HG02571 (cell line): Measurements from ENCODE around the gene KIAA0753.
"Not testable (repeated sequence)": the region's sequence is repeated elsewhere in the genome, so short reads cannot be mapped to it uniquely, and the experiment has no call there.

Source experiments
- ATAC-seq: cut with Tn5 transposase; IDR thresholded peaks from one replicate; pipeline ENCODE4 v1.9.1; 2021; ENCODE audit warnings: mild to moderate bottlenecking, moderate library complexity; ENCODE audit not compliant: unreplicated experiment

Gene KIAA0753

DNA sequence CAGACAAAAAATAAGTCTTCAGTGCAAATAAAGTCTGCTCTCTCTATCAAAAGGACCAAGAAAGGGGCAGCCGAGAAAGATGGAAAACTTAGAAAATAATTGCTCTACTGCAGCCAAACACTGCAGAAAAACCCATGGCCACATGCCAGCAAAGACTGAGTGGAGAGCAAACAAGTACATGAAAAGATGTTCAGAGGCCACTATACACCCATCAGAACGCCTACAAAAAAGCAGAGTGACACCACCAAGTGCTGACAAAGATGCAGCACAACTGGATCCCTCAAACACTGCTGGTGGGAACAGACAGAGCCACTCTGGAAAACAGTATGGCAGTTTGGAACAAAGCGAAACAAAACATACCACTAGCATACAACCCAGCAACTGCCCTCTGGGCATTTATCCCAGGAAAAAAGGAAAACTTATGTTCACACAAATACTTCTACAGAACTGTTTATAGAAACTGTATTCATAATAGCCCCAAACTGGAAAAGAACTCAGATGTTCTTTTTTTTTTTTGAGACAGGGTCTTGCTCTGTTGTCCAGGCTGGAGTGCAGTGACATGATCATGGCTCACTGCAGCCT is 36.7 kb downstream of the KIAA0753 start:
- no peak for ATAC-seq

DNA sequence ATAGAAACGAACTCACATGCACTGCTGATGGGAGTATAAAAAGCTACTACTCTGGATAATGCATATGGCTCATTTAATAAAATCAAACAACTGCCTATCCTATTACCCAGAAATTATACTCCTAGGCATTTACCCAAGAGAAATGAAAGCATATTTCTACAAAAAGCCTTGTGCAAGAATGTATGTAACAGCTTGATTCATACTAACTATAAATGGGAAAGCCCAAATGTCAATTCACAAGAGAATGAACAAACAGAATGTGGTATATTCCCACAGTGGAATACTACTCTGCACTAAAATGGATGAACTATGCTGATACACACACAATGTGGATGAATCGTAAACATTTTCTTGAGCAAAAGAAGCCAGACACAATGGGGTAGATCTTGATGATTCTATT is 38.4 kb downstream of the KIAA0753 start:
- ATAC-seq, result no peak

DNA sequence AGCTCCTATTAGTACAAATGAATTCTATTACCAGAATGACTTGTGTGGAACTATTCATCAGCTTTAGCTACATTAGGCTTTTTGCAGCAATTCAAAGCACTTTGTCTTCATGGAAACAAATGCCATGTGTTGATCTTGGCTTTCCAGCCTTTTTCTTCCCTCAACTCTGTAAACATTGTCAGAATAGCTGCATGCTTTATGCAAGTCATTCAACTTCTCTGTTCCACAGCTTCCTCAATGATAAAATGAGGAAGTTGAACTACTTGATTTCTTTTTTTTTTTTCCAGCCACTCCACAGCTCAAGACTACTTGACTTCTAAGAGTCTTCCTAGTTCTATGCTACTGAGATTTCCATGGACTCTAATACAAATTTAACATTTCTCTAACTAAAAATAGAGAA is 41.1 kb downstream of the KIAA0753 start:
- no peak for ATAC-seq

DNA sequence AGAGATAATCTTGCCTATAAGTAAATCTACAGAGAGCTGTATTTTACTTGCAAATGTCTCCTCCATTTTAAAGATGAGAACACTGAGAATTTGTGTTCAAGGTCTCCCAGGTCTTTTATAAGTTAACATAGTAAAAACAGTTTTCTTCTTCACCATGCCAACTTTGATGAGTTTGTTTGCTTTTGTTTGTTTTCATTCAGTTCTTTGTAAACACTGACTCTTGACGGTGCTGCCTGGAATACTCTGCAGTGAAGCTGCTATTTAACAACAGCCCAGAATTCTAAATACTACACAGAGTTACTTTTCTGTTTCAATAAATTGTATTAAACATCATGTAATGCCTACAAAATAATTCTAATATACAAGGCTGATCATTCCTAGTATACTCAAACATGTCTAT is 42.8 kb downstream of the KIAA0753 start:
- no peak for ATAC-seq

DNA sequence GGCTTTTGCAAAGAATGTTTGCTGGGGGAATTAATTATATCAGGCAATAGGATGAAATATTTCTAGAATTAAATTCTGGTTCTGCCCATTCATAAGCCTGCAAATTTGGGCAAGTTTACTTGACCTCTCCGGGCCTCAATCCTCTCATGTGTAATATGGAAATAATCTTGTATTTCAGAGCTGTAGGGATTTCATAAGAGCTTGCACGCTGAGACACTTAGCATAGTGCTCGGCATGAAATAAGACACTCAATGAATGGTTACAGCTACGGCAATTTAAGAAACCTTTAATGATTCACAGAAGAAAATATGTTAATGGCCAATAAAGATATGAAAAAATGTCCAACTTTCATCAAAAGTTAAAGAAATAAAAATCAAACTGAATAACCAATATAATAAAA is 43.6 kb downstream of the KIAA0753 start:
- no peak for ATAC-seq

DNA sequence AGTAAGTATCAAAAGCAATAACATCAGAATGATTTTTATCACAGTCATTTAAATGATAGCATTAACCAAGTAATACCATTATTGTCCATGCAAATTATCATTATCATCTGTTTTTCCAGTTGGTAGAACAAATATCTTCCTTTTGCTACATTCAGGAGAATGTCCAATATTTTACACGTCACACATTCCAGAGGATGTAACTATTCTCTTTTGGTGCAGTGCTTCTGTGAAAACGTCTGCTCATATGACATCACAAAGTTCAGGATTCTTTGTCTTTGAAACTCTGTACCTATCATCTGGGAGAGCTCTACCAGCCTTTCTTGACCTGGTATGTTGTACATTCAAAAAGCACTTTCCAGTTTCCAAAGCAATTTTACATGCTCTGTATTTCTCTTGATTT is 44.0 kb downstream of the KIAA0753 start:
- no peak for ATAC-seq

DNA sequence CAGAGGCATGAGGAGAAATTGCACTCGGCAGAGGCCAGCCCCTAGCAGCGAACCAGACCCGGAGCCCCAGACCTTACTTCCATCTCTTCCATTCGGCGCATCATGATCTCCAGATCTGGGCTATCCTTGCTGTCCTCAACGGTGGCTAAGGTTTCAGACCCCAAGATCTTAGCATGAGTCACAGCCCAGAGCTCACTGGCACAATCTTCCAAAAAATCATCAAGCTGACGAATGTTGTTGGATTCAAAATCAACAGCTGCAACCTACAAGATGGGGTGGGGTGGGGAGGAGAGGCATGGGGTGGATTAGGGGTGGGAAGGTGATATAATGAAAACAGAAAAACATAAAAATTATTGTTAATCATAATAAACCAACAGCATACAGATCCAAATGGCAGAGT is 44.4 kb downstream of the KIAA0753 start:
- no peak for ATAC-seq

DNA sequence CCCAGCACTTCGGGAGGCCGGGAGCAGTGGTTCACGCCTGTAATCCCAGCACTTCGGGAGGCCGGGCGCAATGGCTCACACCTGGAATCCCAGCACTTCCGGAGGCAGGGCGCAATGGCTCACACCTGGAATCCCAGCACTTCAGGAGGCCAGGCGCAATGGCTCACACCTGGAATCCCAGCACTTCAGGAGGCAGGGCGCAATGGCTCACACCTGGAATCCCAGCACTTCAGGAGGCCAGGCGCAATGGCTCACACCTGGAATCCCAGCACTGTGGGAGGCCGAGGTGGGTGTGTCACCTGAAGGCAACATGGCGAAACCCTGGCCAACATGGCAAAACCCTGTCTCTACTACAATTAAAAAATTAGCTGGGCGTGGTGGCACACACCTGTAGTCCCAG is 47.1 kb downstream of the KIAA0753 start:
- ATAC-seq, result not testable (repeated sequence)

DNA sequence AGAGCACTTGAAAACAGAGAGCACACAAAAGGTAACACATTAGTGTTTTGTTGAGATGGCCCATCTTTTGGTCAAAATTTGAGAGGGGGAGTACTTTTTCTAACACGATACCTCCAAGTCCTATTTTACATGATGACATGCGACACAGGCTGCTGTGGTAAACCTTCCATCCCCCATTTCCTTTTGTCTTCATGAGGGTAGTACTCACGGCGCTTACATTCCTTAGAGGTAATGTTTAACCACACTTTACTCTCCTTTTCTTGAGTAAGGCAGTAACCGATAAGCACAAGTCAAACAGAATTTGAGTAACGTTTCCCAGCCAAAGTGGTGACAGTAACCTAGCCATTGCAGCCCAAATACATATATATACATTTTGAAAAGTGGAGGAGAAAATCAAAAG is 48.3 kb downstream of the KIAA0753 start:
- no peak for ATAC-seq

DNA sequence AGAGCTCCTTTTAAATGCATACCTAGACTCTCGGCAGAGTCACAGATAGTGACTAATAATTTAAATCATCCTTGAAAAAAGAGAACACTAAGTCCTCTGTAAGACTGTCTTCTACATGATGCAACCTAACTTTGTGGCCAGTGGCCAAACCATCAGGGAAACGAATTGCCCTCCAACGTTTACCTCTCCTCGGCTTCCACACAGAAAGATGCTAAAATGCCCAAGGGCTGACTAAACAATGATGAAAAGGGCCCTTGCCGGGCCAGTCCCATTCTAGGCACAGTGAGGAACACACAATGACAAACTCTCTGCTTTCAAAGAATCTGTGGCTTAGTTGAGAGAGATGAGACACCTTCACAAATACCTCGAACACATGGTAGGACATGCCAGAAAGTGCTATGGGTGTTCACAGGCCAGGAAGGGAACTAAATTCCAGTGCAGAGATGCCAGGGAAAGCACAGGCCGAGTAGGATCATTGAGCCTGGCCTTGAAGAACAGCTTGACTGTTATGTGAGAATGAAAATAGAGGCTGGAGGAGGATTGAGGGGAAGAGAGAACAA is 48.8 kb downstream of the KIAA0753 start:
- ATAC-seq, result no peak

DNA sequence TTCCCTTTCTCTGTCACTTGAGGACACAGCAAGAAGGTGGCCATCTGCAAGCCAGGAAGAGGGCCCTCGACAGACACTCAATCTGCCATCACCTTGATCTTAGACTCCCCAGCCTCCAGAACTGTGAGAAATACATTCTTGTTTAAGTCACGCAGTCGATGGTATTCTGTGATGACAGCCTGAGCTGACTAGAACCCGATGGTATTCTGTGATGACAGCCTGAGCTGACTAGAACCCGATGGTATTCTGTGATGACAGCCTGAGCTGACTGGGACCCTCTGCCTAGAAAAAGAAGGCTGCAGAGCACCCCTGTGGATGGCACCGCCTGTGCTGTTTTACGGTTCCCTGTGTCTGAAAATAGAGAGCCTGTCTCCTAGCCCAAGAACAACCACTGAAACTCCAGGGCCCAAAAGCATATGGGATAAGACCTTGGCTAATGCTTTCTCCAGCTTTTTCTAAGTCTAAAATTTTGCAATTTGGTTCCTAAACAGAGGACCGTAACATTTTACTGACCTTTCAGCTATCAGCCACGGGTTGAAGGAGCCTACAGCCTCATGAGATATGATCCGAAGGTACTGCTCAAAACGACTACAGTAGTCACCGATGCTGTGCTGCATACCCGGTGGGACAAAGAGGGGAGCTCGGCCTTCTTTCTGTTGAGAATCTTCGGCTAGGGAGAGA is 51.1 kb downstream of the KIAA0753 start:
- no peak for ATAC-seq

DNA sequence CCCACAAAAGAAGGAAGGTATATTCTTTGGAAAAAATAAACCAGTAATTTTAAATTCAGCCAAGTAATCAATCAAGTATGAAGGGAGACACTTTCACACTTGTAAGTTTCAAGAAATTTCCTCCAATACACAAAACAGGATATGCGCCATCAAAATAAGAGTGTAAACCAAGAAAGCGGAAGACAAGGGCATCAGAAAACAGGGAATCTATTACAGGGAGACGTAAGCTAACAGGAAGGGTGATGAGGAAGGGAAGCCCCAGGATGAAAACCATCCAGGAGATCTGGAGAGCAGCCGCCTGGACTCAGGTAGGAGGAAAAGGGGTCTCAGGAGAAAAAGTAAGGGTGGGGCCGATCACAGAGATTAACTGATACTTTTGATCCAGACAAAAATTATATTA is 52.3 kb downstream of the KIAA0753 start:
- ATAC-seq, result no peak

DNA sequence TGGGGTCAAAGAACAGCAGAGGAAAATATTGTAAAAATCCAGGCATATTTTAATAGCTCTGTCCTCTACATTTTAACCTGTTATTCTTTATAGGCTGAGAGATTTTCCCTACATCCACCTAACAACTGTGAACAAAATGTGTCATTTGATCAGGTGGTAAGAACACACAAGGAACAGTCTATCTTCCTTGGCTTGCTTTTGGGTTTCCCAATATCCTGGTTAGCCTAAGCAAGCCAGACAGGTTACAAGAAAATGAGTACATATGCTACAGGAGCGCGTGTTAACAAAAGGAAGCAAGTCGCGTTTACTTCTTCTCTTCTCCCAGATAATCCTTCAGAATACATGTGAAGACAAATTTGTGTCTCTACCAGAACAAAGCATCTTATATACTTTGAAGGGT is 53.2 kb downstream of the KIAA0753 start:
- no peak for ATAC-seq

DNA sequence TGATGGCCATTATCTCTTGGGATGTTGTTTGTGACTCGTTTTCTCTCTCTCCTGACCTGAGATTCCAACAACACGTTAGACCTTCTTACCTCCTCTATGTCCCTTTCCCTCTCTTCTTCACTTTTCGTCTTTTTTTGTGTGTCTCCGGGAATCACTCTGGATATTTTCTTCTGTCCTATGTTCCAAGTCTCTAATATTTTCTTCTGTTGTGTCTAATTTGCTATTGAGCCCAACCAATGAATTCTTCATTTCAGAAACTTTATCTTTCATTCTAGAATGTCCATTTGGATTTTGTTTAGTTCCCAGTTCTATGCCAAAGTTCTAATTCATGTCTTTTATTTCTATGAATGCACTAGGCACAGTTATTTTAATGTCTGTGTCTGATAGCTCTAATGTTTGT is 57.1 kb downstream of the KIAA0753 start:
- ATAC-seq, result no peak

DNA sequence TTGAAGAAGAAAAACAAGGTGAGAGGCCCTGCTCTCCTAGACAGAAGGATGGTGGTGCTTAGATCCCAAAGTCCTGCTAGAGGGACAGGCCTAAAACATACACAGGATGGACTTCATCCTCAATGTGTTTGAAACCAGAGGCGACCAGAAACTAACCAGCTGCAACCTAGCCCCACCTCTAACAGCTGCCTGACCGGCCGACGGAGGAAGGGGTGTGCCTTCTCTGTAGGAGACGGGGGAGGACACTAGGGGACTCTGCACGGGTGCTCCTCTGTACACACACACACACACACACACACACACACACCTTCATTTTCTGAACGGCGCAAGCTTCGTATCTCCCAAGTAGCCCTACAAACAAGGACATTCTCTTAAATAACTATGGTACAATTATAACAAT is 59.9 kb downstream of the KIAA0753 start:
- ATAC-seq, result no peak

DNA sequence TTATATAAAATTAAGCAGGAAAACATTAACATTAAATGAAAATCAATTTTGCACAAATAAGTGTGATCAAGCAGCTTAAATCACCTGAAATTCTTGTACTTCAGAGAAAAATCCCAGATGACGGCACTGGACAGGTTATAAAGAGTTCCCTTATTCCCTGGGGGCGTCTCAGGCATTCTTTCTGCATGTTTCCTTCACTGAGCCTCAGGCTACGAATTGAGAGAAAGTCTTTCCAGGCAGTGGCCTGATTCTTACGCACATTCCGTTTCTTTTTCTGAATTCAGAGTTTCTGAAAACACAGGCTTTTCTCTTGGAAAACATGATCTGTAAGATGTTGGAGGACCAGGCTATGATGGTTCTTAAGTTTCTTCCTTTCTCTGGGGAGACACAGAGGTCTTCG is 62.0 kb downstream of the KIAA0753 start:
- no peak for ATAC-seq

DNA sequence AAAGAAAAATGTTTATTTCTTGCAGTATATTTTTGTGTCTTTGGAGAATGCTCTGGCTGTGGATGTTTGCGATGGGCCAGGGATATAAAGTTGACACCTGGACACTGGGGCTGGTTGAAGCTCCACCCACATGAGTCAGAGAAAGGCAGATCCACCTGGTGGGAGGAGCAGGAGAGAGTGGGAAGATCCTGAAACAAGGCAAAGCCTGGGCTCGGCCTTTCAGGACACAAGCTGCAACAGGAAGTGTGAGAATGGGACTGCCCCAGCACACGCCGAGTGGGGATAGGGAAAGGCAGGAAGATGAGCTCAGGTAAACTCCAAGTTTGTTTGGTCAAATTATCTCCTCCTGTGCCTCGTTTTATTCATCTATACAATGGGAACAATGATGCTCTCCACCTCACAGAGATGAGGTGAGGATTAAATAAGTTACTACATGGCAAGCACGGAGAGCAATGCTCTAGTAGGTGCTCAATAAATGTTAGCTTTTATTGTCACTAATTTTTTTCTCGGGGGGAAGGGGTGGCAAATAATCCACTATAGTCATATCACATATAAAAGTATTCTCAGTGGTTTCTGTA is 62.7 kb downstream of the KIAA0753 start:
- no peak for ATAC-seq

DNA sequence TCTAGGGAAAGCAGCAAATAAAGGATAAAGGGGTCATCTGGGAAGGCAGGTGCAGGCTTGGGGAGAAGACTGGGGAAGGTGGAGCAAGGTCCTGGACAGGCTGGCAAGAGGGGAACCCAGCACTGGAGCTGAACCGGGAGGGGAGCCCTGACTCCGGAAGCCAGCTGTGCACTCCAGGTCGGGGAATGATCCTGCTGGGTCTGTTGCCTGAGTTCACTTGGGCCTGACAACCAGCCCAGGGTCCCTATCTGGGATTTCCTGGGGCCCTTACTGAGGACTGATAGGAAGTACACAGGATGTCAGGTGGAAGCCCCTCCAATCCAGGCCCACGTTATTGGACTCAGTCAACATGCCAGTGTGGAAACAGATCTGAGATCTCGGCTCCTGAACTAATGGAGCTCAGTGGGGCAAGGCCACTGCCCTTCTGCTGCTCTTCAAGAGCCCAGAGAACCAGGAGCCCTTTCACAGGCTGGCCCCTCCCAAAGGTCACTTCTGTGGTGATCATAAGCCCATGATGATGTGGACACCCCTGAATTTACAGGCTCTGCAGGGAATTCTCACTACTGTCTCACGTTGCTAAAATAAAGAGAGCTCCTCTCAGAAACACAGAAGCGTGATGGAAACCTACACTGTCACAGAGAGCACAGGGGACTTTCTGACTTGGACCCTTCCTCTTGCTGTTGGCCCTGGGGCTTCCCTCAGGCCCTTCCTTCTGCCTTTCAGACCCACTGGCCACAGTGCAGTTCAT is 64.3 kb downstream of the KIAA0753 start:
- ATAC-seq, result no peak

DNA sequence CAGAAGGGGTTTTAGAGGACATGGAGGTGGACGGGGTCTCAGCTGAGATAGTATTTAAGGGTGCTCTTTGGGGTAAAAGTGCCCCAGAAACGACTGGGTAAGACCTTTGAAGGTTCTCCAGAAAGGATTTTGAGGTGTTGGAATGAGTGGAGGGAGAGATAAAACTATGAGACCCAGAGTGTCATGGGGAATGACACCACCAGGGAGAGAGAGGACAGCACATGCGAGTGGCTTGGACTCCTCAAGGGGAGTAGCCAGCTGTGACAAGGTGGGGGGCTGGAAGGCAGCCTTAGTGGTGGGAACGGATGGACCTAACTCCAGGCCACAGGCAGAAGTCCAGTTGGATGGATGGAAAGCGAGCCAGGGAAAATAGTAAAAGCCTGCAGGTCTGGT is 64.9 kb downstream of the KIAA0753 start:
- ATAC-seq, result no peak

DNA sequence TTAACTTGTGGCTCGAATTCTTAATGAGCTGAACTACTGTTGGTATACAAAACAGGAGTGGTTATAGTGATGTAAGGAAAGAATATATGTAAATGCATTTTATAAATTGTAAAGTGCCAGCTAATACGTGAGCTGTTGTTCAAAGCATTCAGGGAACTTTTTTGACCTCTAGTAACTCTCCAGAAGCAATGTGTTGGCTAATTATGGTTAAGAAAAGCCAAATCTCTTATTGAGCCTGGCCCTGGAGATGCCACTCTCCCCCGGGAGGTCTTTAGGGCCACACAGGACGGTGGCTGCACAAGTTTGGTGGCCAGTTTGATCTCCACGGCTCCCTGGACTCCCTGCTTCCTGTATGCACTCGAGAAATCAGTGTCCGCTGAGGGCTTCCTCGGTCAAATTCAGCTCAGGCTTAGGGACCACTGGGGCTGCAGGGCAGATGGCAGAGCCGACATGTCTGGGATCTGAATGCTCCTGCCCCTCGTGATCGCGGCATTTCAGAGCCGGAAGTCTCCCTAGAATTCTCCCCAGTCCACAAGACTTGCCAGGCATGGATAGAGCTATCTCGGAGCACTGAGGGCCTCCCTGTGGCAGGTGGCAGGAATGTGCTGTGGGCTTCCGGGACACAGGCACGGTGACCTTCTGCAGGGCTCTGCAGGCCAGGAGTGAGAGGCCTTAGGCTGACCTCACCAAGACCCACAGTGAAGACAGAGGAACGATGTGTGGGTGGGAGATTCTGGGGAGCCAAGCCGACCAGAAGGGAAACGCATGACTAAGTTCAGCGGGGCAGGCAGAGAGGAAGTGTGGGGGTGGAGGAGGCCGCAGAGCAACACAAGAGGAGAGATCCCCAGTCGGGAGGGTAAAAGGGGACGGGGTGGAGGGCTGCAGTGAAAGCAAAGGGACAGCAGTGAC is 65.6 kb downstream of the KIAA0753 start:
- ATAC-seq, result no peak
